SK-N-DZ (cell line): ENCODE results near the gene ANKRD45.
"Not testable (repeated sequence)": the region's sequence is repeated elsewhere in the genome, so short reads cannot be mapped to it uniquely, and the experiment has no call there.

Experiments used
- DNase-seq: peaks from one replicate; pipeline ENCODE4 v3.0.0-alpha.2; 2015; ENCODE audit warnings: low spot score

Gene ANKRD45

GRCh38 chr1:173572201-173572873, 97.3 kb downstream of the ANKRD45 start:
- no peak for DNase-seq

GRCh38 chr1:173570370-173571007, 99.2 kb downstream of the ANKRD45 start:
- no peak for DNase-seq

- DNase-seq = no peak
Measured at GRCh38 chr1:173568483-173568882, 101.2 kb downstream of the ANKRD45 start.

GRCh38 chr1:173563846-173564245, 105.8 kb downstream of the ANKRD45 start:
- DNase-seq = not testable (repeated sequence)

GRCh38 chr1:173562813-173563212, 106.8 kb downstream of the ANKRD45 start:
- DNase-seq = no peak

GRCh38 chr1:173561263-173561662, 108.4 kb downstream of the ANKRD45 start:
- no peak for DNase-seq

GRCh38 chr1:173560285-173560880, 109.3 kb downstream of the ANKRD45 start:
- no peak for DNase-seq
